A549 treated with dexamethasone at 1 μM for 4 hours (cell line): ENCODE results near the gene ATF5. TPM values are rescaled to one million over a fixed set of nuclear protein-coding genes. Genes with fewer than 3 reads are reported as not detected.

Source experiments
- total RNA-seq: library from RNA; stranded (reverse); fragments of 200-300 nt; extraction: Qiagen RNA extraction; gene quantifications from 5 replicates; pipeline ENCODE4 v1.2.3, GENCODE V29; 2022

The ATF5 gene, protein sequence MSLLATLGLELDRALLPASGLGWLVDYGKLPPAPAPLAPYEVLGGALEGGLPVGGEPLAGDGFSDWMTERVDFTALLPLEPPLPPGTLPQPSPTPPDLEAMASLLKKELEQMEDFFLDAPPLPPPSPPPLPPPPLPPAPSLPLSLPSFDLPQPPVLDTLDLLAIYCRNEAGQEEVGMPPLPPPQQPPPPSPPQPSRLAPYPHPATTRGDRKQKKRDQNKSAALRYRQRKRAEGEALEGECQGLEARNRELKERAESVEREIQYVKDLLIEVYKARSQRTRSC
- 40.2 to 52.1 TPM (median 50.0 TPM) in 5 replicates for total RNA-seq

DNA sequence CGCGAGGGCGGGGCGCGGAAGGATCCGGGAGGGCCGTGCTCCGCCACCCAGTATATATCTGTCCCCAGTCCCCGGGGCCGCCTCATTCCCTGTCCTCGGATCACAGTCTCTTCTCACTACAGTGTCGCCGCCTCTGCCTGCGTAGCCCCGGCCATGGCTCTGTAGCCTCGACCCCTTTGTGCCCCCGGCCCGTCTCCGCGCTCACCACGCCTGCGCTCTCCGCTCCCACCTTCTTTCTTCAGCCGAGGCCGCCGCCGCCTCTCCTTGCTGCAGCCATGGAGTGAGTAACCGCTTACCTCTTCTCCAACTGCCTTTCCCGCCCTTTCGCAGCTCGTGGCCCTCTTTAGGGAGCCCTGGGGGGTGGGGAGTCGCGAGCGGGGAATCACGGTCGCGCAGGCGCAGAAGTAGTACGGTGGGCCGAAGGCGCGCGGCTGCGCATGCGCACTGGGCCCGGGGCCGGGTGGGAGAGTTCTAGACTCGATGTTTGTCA lies at the start of gene ATF5, which contains the start of gene NUP62:
Gene ATF5, plus strand, starts transcription at position 85 of the 490 bp plus-strand sequence. CDS start 1,646 bp downstream, outside the sequence.
Gene NUP62, minus strand, starts transcription at position 384 of the 490 bp plus-strand sequence. CDS start 19,697 bp downstream, outside the sequence.

DNA sequence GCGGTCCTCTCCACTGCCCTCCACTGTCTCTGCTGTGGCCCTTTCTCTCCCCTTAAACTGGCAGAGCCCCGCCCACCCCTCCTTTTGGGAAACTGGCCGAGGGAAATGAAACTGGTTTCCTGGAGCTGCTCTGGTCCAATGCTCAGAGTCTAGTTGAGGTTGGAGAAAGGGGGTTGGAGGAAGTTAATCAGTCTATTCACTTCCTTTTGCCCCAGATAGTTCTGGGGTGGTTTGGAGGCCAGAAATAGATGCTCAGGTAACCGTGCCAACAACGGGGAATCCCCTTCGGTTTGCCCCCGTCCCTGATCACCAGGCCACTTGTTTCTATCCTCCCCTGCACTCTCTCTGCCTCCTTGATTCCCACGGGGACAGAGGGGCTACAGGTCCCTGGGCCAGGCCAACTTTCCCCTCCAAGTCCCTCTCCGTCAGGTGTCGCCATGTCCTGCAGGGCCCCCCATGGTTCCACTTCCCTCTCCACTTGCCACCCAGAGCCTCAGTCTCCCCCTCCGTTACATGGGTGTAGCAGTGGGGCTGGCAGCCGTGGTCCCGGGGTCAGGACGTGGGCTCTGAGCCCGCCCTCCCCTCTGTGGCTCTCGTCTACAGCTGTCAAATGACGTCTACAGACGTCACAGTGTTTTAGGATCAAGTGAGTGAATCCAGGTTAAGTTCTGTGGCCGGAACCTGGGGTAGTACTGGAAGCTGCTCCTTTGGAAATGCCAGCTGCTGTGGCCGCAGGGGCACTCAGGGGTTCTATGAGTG lies 32.0 kb upstream of the ATF5 start, which contains the start of gene IL4I1:
Gene IL4I1, minus strand, starts transcription at position 25 of the 759 bp plus-strand sequence. CDS start 727 bp downstream, outside the sequence.

DNA sequence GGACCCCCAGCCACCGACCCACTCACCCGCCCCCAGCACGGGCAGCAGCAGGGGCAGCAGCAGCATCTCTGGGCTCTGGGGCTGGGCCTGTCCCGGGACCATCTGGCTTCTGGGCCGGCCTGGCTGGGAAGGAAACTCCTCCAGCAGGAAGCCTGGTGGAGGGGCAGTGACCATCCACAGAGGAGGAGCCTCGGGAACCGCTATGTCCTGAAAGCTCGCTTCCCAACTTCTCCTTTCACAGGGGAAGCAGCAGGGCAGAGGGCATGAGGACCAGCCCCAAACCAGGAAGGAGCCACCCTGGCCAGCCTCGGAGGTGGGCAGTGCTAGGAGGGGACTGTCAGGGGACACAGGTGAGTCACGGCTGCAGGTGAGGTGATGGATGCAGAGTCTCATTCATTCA lies 32.0 kb downstream of the ATF5 start, which contains the start of gene SIGLEC11:
Gene SIGLEC11, minus strand, starts transcription at position 193 of the 400 bp plus-strand sequence. Its CDS starts 91 bp downstream, at position 102.

Other genes starting within 250 kb of the ATF5 start
- gene ADM5, start 239.6 kb upstream of the ATF5 start, total RNA-seq, result 3.0 to 5.7 TPM (median 5.0 TPM) in 5 replicates
- 11.3 to 13.2 TPM (median 12.1 TPM) in 5 replicates for gene CPT1C, start 238.1 kb upstream of the ATF5 start, total RNA-seq
- not detected in 5 replicates for gene TSKS, start 165.9 kb upstream of the ATF5 start, total RNA-seq
- gene AP2A1, start 162.2 kb upstream of the ATF5 start, total RNA-seq, result 38.6 to 62.6 TPM (median 60.1 TPM) in 5 replicates
- gene FUZ, start 115.9 kb upstream of the ATF5 start, total RNA-seq, result 12.7 to 14.1 TPM (median 13.9 TPM) in 5 replicates
- 41.8 to 70.4 TPM (median 65.8 TPM) in 5 replicates for gene MED25, start 110.9 kb upstream of the ATF5 start, total RNA-seq
- 108 to 147 TPM (median 141 TPM) in 5 replicates for gene PTOV1, start 78.0 kb upstream of the ATF5 start, total RNA-seq
- 28.8 to 56.1 TPM (median 43.1 TPM) in 5 replicates for gene PNKP, start 61.6 kb upstream of the ATF5 start, total RNA-seq
- 65.8 to 131 TPM (median 114 TPM) in 5 replicates for gene AKT1S1, start 51.9 kb upstream of the ATF5 start, total RNA-seq
- gene TBC1D17, start 51.5 kb upstream of the ATF5 start, total RNA-seq, result 17.1 to 22.6 TPM (median 21.4 TPM) in 5 replicates
- gene IL4I1, start 32.3 kb upstream of the ATF5 start, total RNA-seq, result 0.40 to 0.94 TPM (median 0.62 TPM) in 5 replicates
- gene NUP62, start 299 bp downstream of the ATF5 start, total RNA-seq, result 61.0 to 99.1 TPM (median 98.1 TPM) in 5 replicates
- 0.10 to 0.28 TPM (median 0.16 TPM) in 5 replicates for gene SIGLEC11, start 32.0 kb downstream of the ATF5 start, total RNA-seq
- 34.0 to 39.2 TPM (median 38.1 TPM) in 5 replicates for gene VRK3, start 96.2 kb downstream of the ATF5 start, total RNA-seq
- 8.3 to 11.6 TPM (median 10.3 TPM) in 5 replicates for gene ZNF473, start 96.8 kb downstream of the ATF5 start, total RNA-seq
- gene IZUMO2, start 234.1 kb downstream of the ATF5 start, total RNA-seq, result not detected in 5 replicates